Measurements from ENCODE around the gene ARHGEF1.

The ARHGEF1 gene

DNA sequence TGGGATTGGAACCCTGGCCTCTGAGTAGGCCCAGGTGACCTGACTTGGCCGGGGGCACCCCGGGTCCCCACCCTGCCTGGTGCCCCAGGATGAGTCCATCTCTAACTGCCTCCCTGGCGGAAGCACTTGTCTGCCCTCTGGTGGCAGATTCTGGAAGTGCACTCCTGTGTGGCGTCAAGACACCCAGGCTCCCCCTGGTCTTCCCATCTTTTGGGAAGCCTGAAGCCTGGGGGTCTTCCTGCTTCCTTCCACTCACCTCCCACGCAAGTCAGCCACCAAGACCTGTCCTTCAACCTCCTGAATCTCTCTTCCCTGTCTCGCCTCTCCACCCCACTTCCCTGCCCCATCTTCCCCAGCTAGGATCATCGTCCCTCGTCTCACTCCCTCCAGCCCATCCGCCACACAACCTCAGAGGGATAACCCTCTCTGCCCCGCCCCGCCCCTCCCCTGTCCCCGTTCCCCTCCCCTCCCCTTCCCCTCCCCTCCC lies 68.7 kb downstream of the ARHGEF1 start:
- DNase-seq (ENCODE audit: low spot score) = peak; percentile 83
- no peak for FAIRE-seq

DNA sequence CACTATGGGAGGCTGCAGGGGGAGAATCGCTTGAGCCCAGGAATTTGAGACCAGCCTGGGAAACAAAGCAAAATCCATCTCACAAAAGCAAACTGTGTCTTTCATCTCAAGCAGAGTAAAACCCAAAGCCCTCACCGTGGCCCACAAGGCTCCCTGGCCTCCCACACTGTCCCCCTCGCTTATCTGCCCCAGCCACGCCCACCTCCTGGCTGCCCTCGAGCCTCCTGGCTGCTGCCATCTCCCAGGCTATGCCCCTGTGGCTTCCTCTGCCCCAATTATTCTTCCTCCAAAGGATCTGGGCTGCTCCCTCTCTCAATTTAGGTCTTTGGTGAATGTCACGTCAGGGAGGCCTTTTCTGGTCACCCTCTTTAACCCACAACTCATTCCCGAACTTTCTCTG lies 72.5 kb downstream of the ARHGEF1 start:
- FAIRE-seq (no peak), DNase-seq (ENCODE audit: low spot score) (no peak)

DNA sequence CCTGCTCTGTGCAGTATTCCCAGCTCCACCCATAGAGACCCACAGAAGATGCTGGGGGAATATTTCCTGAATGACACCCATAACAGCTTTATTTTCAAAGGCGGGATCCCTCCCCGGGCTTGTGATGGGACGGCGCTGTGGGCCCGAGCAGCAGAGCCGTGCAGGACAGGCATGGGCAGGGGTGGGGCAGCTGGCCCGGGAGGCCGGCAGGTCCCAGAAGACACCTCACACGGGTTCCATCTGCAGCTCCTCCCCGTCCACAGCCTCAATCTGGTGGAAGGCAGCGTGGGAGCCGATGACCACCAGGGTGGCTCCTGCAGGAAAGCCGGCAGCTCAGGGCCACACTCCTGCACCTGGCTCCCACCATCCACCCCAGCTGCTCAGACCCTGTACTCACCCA lies 73.6 kb downstream of the ARHGEF1 start:
- FAIRE-seq (no peak), DNase-seq (ENCODE audit: low spot score) (no peak)

Data from urothelium cell line (cell line).